CD4-positive, alpha-beta T cell treated with Interleukin-4 for 4 hours (primary cell): Measurements from ENCODE around the gene C19orf85.

Experiments used
- DNase-seq: peaks from one replicate; pipeline ENCODE4 v3.0.0-alpha.2; 2020

C19orf85 gene

DNA sequence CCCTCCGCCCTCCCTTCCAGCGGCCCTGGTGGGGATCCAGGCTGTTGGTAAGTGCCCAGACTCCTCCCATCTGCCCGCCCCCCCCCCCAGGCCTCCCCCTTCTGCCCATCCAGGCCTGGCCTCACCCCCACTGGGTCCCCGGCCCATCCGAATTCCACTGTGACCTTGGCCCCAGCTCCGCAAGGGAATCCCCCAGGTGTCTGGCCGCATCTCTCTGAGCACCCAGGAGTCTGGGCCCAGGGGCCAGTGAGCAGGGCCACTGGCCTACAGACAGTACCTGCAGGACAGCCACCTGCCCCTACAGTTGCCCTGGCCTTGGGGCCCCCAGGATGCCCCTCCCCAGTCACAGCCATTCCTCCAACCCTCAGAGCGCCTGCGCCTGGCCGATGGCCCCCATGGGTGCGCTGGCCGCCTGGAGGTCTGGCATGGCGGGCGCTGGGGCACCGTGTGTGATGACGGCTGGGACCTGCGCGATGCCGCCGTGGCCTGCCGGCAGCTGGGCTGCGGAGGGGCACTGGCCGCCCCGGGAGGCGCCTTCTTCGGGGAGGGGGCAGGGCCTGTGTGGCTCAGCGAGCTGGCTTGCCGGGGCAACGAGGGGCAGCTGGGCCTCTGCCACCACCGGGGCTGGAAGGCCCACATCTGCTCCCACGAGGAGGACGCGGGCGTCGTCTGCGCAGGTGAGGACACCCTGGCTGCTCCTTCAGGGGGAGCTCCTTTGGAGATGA, 24.6 kb upstream of the C19orf85 start:
- DNase-seq = no peak

GRCh38 chr19:55487924-55488687, 23.6 kb upstream of the C19orf85 start, which contains the start of gene SSC5D:
SSC5D (plus strand) TSS chr19:55488436; CDS start chr19:55488590, 154 bp downstream.
- no peak for DNase-seq

GRCh38 chr19:55486971-55487923, 22.7 kb upstream of the C19orf85 start:
- DNase-seq = no peak

DNA sequence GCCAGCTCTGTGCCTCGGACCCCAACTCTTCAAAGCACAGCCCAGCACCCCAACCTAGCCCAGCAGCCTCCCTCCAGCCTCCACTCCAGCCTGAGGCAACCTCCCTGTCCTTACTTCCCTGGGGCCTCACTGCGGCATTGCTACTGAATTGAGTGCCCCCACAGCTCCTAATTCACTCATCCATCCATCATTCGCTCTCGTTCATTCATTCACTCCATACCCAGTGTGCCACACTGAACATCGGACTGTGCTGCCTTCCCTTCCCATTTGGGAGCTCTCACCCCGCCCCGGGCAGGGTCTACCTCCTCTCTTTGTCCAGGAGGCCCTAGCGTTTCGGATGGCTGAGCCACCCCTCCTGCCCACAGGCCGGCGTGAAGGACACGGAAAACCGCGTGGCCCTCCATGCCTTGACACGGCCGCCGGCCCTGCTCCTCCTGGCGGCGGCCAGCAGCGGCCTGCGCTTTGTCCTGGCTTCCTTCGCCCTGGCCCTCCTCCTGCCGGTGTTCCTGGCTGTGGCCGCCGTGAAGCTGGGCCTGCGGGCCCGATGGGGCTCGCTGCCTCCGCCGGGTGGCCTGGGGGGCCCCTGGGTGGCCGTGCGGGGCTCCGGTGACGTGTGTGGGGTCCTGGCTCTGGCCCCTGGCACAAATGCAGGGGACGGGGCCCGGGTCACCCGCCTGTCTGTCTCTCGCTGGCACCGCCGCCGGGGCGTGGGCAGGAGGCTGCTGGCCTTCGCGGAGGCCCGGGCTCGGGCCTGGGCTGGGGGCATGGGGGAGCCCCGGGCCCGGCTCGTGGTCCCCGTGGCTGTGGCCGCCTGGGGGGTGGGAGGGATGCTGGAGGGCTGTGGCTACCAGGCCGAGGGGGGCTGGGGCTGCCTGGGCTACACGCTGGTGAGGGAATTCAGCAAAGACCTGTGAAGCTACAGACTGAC, 21.8 kb upstream of the C19orf85 start:
- DNase-seq = no peak

GRCh38 chr19:55485439-55486011, 21.0 kb upstream of the C19orf85 start:
- no peak for DNase-seq

DNA sequence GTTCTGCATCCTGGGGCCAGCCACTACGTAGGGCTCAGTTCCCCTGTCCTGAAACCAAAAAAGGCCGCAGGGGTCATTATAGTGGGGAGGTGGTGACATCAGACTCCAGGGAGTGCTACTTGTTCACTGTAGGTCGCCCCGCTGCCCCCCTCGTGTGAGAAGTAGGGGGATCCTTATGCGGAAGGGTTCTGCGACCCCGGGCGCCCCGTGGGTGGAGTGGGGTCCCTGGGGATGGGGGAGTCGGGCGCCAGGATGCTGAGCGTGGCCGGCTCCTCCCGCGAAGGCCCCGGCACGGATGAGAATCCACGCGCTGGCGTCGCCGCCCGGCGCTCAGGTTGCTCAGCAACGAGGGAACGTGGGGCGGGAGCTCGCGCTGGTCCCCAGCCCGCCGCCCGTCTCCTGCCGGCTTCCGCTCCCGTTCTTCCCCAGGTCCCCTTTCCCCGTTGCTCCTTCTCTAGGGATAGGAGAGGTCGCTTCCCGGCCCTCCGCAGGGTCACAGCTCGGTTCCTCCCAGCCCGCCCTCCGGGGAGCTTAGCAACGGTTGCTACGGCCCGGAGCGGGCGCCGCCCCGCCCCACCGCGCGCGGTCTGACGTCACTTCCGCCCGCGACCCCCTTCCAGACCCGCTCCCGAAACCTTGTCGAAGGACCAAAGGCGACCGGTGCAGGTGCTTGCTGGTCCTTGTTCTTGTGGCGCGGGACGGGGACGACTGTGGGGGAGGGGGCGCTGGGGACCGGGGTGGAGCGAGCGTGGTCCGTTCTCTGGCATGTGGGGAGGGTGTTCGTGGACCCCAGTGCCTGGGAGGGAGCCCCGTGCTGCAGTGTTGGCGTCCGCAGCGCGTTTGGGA, 20.3 kb upstream of the C19orf85 start, which contains the start of gene NAT14:
Gene NAT14 (plus strand): TSS at position 596 of the 846 bp plus-strand sequence. CDS start 521 bp downstream, outside the sequence.
- peak; percentile 37 for DNase-seq

- DNase-seq = no peak
These were observed 19.4 kb upstream of the C19orf85 start for GRCh38 chr19:55483706-55484592.

DNA sequence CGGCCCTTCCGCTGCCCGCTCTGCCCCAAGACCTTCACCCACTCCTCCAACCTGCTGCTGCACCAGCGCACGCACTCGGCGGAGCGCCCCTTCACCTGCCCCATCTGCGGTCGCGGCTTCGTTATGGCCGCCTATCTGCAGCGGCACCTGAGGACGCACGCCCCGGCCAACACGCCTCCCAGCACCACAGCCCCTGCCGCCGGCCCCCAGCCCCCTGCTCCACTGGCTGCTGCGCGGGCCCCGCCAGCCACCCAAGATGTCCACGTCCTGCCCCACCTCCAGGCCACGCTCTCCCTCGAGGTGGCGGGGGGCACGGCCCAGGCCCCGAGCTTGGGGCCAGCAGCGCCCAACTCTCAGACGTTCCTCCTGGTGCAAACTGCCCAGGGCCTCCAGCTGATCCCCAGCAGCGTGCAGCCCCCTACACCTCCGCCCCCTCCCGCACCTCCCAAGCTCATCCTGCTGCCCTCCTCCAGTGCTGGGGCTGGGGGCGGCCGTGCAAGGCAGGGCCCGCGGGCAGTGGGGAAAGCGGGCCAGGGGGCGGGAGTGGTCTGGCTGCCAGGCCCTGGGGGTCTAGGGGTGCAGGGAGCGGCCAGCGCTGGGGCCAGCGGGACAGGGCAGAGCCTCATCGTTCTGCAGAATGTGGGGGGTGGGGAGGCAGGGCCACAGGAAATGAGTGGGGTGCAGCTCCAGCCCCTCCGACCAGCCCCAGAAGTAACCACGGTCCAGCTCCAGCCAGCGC, 18.6 kb upstream of the C19orf85 start:
- DNase-seq = no peak

GRCh38 chr19:55482156-55482961, 17.8 kb upstream of the C19orf85 start:
- DNase-seq = no peak

GRCh38 chr19:55481794-55482155, 17.2 kb upstream of the C19orf85 start:
- no peak for DNase-seq

DNA sequence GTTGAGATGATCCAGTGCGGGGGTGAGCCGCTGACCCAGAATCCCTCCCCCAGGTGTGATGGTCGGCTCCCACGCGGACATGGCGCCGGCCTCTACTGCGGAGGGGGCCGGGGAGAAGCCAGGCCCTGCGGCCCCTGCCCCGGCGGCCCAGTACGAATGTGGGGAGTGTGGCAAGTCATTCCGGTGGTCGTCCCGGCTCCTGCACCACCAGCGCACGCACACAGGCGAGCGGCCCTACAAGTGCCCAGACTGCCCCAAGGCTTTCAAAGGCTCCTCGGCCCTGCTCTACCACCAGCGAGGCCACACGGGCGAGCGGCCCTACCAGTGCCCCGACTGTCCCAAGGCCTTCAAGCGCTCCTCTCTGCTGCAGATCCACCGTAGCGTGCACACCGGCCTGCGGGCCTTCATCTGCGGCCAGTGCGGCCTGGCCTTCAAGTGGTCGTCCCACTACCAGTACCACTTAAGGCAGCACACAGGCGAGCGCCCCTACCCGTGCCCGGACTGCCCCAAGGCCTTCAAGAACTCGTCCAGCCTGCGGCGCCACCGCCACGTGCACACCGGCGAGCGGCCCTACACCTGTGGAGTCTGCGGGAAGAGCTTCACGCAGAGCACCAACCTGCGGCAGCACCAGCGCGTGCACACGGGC, 16.7 kb upstream of the C19orf85 start:
- DNase-seq = no peak

DNA sequence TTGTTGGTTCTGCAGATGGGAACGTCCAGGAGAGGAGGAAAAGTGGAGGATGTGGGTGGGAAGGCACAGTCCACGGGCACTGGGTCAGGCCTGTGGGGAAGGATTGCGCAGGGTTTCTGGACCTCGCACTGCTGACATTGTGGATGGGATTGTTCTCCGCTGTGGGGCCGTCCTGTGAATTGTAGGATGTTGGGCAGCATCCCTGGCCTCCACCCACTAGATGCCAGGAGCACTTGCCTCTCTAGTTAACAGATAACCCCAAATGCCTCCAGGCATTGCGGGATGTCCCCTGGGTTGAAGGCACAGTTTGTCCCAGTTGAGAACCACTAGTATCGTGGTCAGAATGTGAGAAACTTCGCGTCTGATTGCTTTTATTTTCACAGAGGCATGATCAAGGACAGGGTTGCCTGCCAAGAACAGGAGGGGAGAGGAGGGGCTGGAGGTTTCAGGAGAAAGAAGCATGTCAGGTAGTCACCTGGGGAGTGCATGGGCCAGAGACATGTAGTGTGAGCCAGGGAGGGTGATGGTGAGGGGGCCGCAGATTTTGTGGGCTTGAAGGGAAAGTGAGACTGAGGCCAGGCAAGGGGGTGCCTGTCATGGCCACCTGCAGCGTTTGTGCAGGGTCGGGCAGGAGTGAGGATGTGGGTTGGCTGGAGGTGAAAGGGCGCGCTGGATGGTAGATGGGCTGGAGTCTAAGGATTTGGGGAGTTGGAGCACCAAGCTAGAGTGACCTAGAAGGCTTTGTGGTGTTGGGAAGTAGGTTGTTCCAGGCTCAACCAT, 15.1 kb upstream of the C19orf85 start:
- no peak for DNase-seq

GRCh38 chr19:55479045-55479444, 14.5 kb upstream of the C19orf85 start:
- DNase-seq = no peak

GRCh38 chr19:55478364-55478763, 13.8 kb upstream of the C19orf85 start:
- DNase-seq = no peak

DNA sequence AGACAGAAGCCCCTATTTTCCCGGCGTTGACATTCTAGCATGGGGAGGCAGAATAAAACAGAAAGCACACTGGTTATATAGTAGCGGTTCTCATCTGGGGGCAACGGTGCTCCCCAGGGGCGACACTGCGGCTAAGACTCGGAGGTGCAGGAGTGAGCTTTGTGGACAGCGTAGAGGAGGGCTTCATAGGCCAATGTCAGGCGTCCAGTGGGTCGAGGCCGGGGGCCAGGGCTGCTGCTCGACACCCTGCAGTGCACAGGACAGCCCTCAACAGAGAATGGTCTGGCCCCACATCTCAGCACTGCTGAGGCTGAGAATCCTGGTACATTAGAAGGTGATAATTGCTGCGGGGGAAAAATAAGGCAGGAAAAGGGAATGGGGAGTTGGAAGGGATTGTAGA, 13.4 kb upstream of the C19orf85 start:
- DNase-seq = no peak

DNA sequence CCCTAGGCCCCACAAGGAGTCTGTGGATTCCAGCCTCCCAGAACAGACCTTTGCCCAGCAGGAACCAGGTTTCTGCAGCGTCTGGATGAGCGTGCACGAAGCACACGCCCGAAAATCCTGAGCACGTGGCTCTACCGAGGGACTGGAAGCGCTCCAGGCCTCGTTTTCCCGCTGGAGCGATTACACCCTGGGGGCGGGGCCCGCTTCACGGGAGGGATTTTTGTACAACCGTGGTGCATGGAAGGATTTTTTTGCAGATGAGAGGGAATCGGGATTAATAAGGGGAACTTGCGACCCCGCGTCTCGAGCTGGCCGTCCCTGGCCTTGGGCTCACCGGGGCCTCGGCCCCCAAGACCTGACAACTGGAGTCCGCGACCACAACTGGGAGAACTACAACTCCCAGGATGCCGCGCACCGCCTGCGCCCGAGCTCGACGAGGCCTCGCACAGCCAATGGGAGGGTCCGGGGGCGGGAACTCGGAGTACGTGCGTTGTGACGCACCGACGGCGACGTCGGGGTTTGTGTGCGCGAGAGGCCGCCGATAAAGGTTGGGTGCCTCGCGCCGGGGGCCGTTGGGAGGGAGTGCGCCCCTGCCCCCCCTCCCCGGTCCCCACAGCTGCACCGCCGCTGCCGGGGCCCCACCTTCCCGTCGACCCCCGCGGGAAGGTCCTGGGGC, 11.7 kb upstream of the C19orf85 start, which contains the start of gene ZNF628:
Gene ZNF628 (plus strand): TSS at position 518 of the 676 bp plus-strand sequence. CDS start 3,294 bp downstream, outside the sequence.
- peak; percentile 98 for DNase-seq
